Stimulated activated CD8-positive, alpha-beta memory T cell treated with anti-CD3 and anti-CD28 coated beads, Interleukin-4, amount 100 ng/mL, for 1 hour (primary cell): Measurements from ENCODE around the gene TEKT3.

Experiments
- DNase-seq, 2 donors: peaks; one replicate each; pipeline ENCODE4 v3.0.0-alpha.2; 2020; ENCODE audit warnings: low read depth in 2 of 2, low spot score in 1 of 2

The TEKT3 gene

GRCh38 chr17:15267996-15268395 lies 73.4 kb downstream of the TEKT3 start:
- DNase-seq: no peak

GRCh38 chr17:15266325-15267125 lies 74.9 kb downstream of the TEKT3 start:
- no peak for DNase-seq

DNA sequence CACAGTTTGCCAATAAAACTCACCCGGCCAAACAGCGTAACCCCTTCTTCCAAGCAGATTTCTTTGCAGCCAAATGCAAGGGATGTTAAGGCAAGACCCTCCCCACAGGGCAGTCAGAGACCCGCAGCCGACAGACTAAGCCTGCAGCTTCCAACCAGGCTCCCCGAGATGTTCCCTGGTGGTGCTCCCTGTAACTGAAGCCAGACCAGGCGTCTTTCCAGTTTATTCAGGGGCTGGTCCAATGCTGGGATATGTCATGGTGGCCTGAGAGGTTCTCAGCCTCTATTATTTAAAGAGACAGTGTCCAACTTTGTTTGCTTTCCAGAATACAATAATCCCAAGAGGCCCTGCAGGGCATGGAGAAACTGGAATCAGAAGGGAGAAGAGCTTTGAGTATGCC lies 76.3 kb downstream of the TEKT3 start, which contains the start of gene PMP22:
Gene PMP22, minus strand, starts transcription at position 196 of the 400 bp plus-strand sequence. CDS start 4,599 bp downstream, outside the sequence.
- no peak for DNase-seq

DNA sequence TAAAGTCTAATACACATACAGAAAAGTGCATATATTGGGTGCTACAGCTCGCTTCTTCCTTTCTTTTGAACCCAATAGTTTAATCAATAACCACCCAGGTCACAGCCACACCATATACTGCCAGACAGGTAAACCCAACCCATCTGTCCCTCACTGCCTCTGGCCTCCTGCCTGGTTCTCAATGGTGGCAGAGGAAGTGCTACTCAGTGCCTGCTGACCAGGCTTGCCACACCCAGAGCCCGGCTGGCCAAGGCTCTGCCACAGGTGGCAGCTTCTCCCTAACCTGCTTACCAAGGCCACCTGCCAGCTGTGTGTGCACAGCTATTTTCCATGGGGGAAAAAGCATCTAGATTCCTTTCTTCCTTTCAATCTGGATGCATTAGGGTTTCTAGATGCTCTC lies 76.9 kb downstream of the TEKT3 start:
- DNase-seq: no peak

- DNase-seq: no peak
Measured at GRCh38 chr17:15263680-15264079, 77.7 kb downstream of the TEKT3 start.

DNA sequence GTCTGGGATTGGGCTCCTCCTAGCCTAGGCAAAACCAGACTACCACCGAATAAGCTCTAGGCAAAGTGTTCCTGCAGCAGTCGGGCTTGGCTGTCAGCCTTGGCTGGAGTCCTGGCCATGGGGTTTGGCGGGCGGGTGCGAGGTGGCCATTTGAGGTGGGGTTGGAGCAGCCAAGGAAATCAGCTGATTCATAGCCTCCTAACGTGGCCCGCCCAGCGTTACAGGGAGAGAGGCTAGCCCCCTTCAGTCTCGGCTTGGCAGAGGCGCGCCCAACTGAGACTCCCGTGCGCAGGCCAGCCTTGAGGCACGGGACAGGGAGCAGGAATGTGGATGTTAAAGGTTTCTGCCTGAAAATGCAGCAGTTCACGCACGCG lies 78.2 kb downstream of the TEKT3 start:
- DNase-seq: no peak

- no peak for DNase-seq
Measured at GRCh38 chr17:15262291-15263205, 78.8 kb downstream of the TEKT3 start.

GRCh38 chr17:15261802-15262290 lies 79.6 kb downstream of the TEKT3 start:
- DNase-seq: no peak

DNA sequence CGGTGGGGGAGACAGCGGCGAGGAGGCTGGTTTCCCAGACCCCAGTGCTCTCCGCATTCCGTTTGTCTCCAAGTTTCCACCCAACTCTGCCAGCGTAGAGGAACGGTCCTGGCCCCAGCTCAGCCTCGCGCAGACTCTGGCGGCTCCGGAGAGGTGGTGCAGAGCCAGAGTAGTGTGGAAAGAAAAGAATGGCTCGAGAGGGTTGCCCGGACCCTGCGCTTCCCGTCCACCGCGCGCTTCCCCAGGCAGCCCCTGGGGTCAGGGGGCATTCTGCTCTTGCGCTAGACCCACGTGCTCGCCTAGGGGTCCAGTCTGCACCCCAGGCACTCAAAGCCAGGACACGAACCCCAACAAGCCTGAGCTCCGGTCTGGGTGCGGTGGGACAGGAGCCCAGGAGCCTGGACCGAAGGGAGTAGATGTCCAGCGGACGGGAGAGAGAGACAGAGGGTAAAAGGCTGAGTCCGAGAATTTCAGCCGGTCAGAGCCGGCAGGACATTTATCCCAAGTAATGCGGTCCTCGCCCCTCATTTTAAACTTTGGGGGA lies 80.1 kb downstream of the TEKT3 start:
- no peak for DNase-seq

GRCh38 chr17:15260376-15261257 lies 80.8 kb downstream of the TEKT3 start:
- no peak for DNase-seq

DNA sequence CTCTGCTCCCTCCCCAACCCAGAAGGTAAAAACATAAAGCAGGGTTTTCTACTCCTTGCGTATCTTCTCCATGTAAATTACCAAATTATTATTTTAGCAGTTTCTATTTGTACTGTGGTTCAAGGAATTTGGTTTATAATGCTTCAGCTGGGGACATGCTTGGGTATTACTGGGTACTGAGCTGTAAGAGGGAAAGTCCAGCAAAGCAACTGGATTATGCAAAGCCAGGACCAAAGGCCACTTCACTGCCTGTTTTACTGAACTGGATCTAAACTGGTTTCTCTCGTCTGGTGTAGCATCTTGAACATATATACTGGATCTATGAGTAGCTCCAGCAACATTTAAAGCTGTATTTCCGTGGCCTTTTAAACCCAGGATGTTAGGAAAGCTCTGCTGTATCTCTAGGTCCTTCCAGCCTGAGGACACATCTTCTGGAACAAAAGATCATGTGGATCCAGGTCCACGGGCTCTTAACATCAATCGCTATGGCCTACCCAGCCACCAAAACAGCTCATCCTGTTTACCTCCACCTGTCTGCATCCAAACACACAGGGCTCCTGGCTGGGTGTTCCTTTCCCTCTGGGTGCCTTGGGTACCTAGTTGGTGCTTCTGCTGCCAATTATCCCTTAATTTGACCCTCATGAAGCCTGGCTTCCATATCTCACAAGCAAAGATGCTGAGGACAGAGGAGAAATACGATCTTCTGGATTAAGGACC lies 83.4 kb downstream of the TEKT3 start:
- no peak for DNase-seq

- peak in 1 of 2 donors; percentile 4 for DNase-seq
Measured at GRCh38 chr17:15257258-15257788, 84.1 kb downstream of the TEKT3 start.

DNA sequence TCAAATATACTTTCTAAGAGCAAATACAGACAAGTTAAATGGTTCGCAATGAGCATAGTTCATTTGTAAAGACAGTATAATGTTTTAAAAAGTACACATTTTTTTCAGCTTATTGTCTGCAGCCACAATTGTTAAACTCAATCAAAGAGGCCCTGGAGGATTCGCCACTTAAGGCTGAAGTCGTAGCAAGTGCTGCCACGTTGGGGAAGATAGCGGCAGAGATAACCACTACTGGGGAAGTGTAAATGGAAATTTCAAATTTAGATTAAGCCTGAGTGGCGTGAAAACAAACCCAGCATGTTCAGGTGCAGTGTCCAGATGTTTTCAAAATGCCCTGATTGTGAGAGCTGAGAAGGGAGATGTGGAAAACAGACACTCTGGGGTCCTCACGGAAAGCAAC lies 84.7 kb downstream of the TEKT3 start:
- no peak for DNase-seq

DNA sequence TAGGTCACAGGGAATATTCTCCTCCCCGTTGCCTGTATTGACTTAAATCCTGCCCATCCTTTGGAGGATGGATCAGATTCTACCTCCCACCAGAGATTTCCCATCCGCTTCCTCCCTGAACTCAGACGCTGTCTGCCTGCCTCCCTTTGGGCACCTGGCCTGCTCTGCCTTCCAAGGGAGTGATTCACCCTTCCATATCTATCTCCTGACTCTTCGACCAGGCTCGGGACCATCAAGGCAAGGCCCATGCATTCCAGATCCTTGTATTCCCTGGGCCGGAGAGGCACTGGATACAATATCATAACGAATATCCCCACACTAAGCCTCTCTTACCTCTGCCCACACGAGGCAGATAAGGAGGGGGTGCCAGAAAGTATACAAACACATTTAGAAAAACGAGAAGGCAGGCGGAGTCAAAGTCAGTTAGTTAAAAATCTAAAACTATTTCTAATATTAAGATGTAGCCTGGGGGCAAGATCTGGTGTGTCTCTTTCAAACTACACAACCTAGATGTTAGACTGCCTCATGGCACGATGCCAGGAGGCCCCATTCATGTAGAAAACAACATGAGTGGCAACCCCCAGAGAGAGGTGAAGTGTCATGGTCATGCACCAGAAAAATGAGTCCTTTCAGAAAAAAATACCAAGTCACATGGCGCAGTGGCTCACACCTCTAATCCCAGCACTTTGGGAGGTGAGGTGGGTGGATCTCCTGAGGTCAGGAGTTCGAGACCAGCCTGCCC lies 85.5 kb downstream of the TEKT3 start:
- no peak for DNase-seq
